NCI-H1436 (cell line): ENCODE data around the gene FRMD4B.

Experiments
- DNase-seq: peaks from one replicate; lab custom pipeline; 2025; lab: John Stamatoyannopoulos, UW

The FRMD4B gene

GRCh38 chr3:69203631-69204314 is 182.1 kb downstream of the FRMD4B start:
- no peak for DNase-seq

DNA sequence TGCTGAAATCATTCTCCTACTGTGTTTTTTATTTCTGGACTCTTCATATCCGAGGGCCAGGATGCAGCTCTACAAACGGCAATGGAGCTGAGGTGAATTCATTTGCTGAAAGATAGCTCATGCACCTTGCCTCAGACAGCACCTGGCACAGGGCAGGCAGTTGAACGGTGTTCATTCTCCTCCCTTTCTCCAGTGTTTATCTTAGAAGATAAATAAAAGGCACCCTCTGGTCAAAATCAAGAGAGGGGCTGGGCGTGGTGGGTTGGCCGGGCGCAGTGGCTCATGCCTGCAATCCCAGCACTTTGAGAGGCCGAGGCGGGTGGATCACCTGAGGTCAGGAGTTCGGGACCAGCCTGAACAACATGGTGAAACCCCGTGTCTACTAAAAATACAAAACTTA is 184.2 kb downstream of the FRMD4B start:
- no peak for DNase-seq

GRCh38 chr3:69200384-69201068 is 185.4 kb downstream of the FRMD4B start:
- no peak for DNase-seq

GRCh38 chr3:69199942-69200341 is 185.9 kb downstream of the FRMD4B start:
- DNase-seq, result no peak

DNA sequence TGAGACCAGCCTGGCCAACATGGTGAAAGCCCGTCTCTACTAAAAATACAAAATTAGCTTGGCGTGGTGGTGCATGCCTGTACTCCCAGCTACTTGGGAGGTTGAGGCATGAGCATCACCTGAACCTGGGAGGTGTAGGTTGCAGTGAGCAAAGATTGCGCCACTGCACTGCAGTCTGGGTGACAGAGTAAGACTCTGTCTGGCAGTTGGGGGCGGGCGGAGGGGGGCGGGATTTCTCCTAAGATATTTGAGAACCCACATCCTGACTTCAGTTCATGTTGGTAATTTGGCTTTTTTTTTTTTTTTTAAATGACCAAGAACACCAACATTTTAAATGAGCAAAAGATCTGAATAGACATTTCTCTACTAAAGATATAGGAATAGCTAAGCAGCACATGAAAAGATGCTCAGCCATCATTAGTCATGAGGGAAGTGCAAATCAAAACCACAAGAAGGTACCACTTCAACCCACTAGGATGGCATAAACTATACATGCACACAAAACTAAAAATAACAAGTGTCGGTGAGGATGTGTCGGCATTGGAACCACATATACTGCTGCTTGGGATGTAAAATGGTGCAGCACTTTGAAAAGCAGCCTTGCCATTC is 187.9 kb downstream of the FRMD4B start:
- no peak for DNase-seq

GRCh38 chr3:69197455-69197854 is 188.4 kb downstream of the FRMD4B start:
- no peak for DNase-seq

DNA sequence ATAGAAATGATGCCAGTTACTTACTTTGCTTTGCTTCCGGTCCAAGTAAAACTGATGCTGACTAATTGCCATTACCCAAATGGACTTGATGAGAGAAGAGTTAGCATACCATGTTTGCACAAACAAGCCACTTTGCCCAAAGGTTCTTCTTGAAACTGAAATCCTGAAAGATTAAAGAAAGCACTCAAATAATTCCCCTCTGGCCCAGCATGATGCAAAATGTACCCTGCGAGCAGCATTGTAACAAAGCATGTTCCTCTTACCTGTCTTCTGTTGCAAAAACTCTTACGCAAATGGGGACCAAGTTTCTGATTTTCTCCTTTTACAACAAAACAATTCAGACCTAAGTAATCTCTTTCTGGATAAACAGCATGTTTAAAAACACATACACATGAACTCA is 189.0 kb downstream of the FRMD4B start:
- no peak for DNase-seq

GRCh38 chr3:69194431-69195165 is 191.3 kb downstream of the FRMD4B start:
- DNase-seq, result no peak

DNA sequence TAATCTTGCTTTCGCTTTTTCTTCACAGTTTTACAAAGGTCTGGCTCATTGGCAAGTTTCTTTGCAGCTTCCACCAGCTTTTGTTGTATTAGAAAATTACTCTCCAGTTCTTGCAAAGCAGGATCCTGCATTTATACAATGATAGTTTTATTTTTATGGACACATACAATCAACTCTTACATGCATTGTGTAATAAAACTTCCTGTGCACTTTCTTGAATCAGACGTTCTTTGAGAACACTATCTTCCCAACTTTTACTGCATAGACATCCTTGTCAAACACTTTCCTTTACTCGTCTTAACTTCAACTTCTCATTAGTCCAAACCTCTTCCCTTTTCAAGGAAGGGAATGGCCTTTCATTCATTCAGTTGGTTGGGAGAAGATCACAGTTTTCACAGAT is 192.1 kb downstream of the FRMD4B start:
- no peak for DNase-seq

GRCh38 chr3:69191516-69191915 is 194.4 kb downstream of the FRMD4B start:
- DNase-seq, result no peak

- DNase-seq, result no peak
Observed at GRCh38 chr3:69189487-69189886, 196.4 kb downstream of the FRMD4B start.

- DNase-seq, result no peak
Observed at GRCh38 chr3:69186575-69187093, 199.3 kb downstream of the FRMD4B start.

GRCh38 chr3:69182588-69183316 is 203.1 kb downstream of the FRMD4B start:
- DNase-seq, result no peak

DNA sequence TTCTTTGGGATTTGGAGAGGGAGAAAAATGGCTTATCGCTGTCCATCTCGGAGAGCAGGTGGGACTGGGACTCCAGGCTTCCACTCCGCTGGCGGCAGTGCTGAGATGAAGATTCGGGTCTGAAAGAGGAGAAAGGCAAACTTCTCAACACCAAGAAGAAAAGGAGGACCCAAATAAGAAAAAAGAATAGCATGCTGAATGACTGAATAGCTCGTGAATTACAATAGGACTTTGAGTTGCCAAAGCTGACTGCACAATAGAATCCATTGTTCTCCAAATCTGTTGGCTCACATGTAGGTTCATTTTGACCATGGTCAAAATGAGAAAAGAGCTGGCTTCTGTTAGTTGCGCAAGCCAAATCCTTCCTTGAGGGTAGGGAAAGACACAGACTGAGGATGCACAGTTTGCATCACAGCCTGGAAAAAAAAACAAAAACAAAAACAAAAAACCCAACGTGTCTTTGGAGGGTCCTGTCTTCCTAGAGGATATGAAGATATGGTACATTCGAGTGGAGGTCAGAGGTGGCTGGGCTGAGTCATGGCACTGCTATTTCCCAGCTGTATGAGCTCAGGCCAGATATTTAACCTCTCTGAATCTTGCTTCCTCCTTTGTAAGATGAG is 204.2 kb downstream of the FRMD4B start:
- DNase-seq, result no peak

DNA sequence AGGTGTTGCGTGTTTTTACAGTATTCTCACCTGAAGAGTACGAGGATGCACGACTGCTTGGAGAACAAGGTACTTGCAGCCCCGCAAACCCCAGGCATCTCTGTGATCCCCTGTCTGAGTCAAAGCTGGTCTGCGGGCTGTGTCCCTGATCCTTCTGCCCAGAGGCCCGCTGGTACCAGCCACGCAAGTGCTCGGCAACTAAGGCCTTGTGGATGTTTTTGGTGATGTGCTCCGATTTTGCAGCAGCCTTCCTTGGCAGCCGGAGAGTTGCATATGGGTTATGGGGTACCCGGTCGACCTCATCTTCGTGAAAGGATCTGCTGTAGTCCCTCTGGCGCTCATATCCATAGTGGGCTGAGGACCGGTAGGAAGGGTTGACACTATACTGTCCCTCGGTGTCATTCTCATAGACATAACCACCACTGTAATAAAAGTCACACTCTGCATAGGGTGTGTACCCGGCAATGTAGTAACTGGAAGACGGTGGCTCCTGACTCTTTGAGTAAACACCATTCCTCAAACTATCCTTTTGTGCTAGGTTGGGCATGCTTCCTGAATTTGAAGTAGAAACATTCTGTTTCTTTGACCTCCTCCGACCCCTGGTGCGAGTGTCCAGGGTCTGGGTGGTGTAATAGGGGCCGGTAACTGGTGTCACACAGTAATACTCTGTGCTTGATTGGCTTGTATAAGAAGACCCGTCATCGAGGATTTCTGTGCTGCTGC is 204.9 kb downstream of the FRMD4B start:
- DNase-seq, result no peak

DNA sequence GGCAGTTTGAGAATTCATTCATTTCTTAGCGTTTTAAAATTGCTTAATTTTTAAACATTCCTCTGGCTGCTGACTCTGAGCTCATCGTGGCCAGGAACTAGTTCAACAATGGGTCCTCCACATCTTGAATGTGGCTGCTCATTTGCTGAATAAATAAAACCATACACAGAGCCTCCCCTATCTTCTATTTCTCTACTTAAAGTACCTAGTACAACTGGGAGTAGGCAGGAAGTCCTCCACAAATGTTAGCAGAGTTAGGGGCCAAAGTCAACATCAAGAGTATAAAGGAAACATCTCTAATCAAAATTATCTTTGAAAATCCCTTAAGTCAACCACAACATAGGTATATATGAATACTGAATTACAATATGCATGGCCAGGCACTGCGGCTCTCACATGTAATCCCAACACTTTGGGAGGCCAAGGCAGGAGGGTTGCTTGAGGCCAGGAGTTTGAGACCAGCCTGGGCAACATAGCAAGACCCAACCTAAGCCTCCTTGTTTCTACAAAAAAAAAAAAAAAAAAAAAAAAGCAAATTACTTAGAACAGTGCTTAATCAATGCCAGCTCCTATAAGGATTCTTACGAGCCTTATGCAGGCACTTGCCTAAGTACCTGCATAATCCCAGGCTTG is 206.0 kb downstream of the FRMD4B start:
- DNase-seq, result no peak

DNA sequence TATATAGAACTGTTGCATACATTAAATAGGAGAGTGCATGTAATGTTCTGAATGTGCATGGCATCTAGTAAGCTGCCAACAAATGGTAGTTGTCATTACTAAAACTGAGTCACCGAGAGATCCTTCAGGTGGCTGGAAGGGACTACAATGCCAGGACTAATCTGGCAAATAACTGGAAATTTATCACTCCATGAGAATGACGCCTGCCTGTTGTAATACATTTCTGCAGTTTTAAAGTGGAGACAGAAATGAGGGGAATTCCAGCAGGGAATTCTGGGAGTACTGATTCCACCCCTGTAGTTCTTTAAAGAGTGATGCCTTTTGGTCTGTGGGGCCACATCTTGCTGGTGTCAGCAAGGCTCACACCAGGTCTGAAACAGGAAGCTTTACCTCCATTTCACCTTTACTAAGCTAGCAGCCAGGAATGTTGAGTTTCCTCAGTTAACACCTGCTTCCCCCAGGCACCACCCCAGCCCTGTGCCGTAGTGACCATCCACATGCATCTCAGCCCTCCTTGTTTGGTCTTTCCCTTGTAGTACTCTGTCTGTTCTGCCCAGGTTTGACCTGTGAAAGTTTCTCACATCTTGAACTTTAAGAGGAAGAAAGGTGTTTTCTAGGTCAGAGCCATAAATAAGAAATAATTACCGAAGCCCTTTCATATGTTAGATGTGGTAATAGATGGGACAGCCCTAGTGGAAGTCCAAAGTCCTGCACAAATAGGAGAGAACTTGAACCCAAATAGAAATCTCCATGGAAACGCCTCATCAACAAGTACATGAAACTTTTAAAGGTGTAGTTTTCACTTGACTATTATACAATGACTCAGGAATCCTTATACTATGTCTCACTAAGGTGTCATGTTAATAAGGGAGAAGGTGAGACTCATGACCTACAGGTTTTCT is 206.8 kb downstream of the FRMD4B start:
- DNase-seq, result no peak

GRCh38 chr3:69178082-69178481 is 207.8 kb downstream of the FRMD4B start:
- DNase-seq, result no peak
